HG03558 (cell line): ENCODE data around the gene DEDD2.

Experiments
- ATAC-seq: cut with Tn5 transposase; IDR thresholded peaks from one replicate; pipeline ENCODE4 v1.9.1; 2021; ENCODE audit warnings: moderate number of reproducible peaks; ENCODE audit not compliant: unreplicated experiment; ENCODE audit errors: extremely low read depth

Gene DEDD2

GRCh38 chr19:42175952-42176648, 41.4 kb downstream of the DEDD2 start:
- no peak for ATAC-seq

GRCh38 chr19:42174958-42175734, 42.3 kb downstream of the DEDD2 start:
- ATAC-seq = no peak

GRCh38 chr19:42174188-42174587, 43.3 kb downstream of the DEDD2 start:
- no peak for ATAC-seq

- ATAC-seq = no peak
Observed at GRCh38 chr19:42173695-42174094, 43.8 kb downstream of the DEDD2 start.

- no peak for ATAC-seq
Observed at GRCh38 chr19:42172261-42172660, 45.2 kb downstream of the DEDD2 start.

- no peak for ATAC-seq
Observed at GRCh38 chr19:42170715-42171114, 46.8 kb downstream of the DEDD2 start.

GRCh38 chr19:42169486-42170413, 47.7 kb downstream of the DEDD2 start:
- no peak for ATAC-seq

GRCh38 chr19:42168206-42168605, 49.3 kb downstream of the DEDD2 start:
- no peak for ATAC-seq

- no peak for ATAC-seq
Observed at GRCh38 chr19:42166316-42166715, 51.2 kb downstream of the DEDD2 start.

- ATAC-seq = no peak
Observed at GRCh38 chr19:42165146-42165545, 52.3 kb downstream of the DEDD2 start.

- ATAC-seq = no peak
Observed at GRCh38 chr19:42161616-42162263, 55.7 kb downstream of the DEDD2 start.

GRCh38 chr19:42159942-42160341, 57.5 kb downstream of the DEDD2 start:
- ATAC-seq = no peak

- no peak for ATAC-seq
Observed at GRCh38 chr19:42158926-42159325, 58.6 kb downstream of the DEDD2 start.

- no peak for ATAC-seq
Observed at GRCh38 chr19:42156571-42156970, 60.9 kb downstream of the DEDD2 start.

- ATAC-seq = no peak
Observed at GRCh38 chr19:42155796-42156195, 61.7 kb downstream of the DEDD2 start.

GRCh38 chr19:42154471-42155323, 62.8 kb downstream of the DEDD2 start:
- ATAC-seq = no peak

- no peak for ATAC-seq
Observed at GRCh38 chr19:42153672-42154433, 63.6 kb downstream of the DEDD2 start.

GRCh38 chr19:42152910-42153671, 64.4 kb downstream of the DEDD2 start:
- ATAC-seq = no peak
